H1 (cell line): Measurements from ENCODE around the gene HOXA13. TPM values are rescaled to one million over a fixed set of nuclear protein-coding genes. Genes with fewer than 3 reads are reported as not detected.

Source experiments
- CTCF ChIA-PET: fragments of 300-600 bp; sonication (Branson Sonifier 250); formaldehyde crosslinking; loops from one replicate; lab custom pipeline; 2021; ENCODE audit not compliant: partially characterized antibody; lab: Charles Lee
- POLR2A ChIA-PET: fragments of 300-600 bp; sonication (Branson Sonifier 250); formaldehyde crosslinking; loops from one replicate; lab custom pipeline; 2021; ENCODE audit warnings: inconsistent platforms; ENCODE audit not compliant: partially characterized antibody; lab: Charles Lee
- DNase-seq, 2 experiments: peaks; one replicate each; pipeline versions ENCODE4 v3.0.0 to v3.0.0-alpha.2; 2010 to 2022; ENCODE audit warnings: low spot score in 2 of 2, low read depth in 1 of 2, mixed read lengths in 1 of 2
- FAIRE-seq: peaks from 2 replicates; lab custom pipeline; 2011; peaks lifted over from hg19 to GRCh38; lab: Jason Lieb, UNC
- H2AFZ ChIP-seq: 2 replicates; pipeline ENCODE4 v1.8.1; 2012; ENCODE audit warnings: low read length, inconsistent platforms
- H2AK5ac ChIP-seq: 2 replicates; pipeline ENCODE4 v1.6.1; 2013; ENCODE audit warnings: low read depth, low read length
- H2BK120ac ChIP-seq: replicated peaks from 2 replicates; pipeline ENCODE3; 2013; ENCODE audit warnings: low read depth, low read length, inconsistent platforms
- H2BK12ac ChIP-seq: 2 replicates; pipeline ENCODE4 v1.6.1; 2013; ENCODE audit warnings: low read depth, low read length
- H2BK15ac ChIP-seq: 2 replicates; pipeline ENCODE4 v1.6.1; 2013; ENCODE audit warnings: low read length
- H2BK20ac ChIP-seq: 2 replicates; pipeline ENCODE4 v1.6.1; 2013; ENCODE audit warnings: low read length
- H2BK5ac ChIP-seq: 2 replicates; pipeline ENCODE4 v1.6.1; 2013; ENCODE audit warnings: low read depth, low read length
- H3K14ac ChIP-seq: 2 replicates; pipeline ENCODE4 v1.6.1; 2013; ENCODE audit warnings: inconsistent platforms; ENCODE audit not compliant: insufficient read length
- H3K18ac ChIP-seq: 2 replicates; pipeline ENCODE4 v1.6.1; 2013; ENCODE audit warnings: low read length; ENCODE audit errors: extremely low read depth
- H3K23ac ChIP-seq: 2 replicates; pipeline ENCODE4 v1.6.1; 2013; ENCODE audit warnings: inconsistent platforms; ENCODE audit not compliant: insufficient read length
- H3K23me2 ChIP-seq: 2 replicates; pipeline ENCODE4 v1.6.1; 2013; ENCODE audit warnings: low read depth, low read length
- H3K27ac ChIP-seq: 2 replicates; pipeline ENCODE4 v1.6.1; 2011; ENCODE audit warnings: low read depth, low read length, inconsistent platforms
- H3K27me3 ChIP-seq, 4 experiments: replicated peaks in 1 of 4; 1 replicate in 1 of 4; 2 replicates in 3 of 4; pipeline versions ENCODE4 v1.6.1 to v1.8.1; 2011 to 2013; ENCODE audit warnings: low read length in 3 of 4, mild to moderate bottlenecking in 3 of 4, inconsistent platforms in 2 of 4, mixed read lengths in 2 of 4, moderate library complexity in 1 of 4; ENCODE audit not compliant: control insufficient read depth in 3 of 4, insufficient read depth in 3 of 4; ENCODE audit errors: extremely low read depth in 1 of 4
- H3K36me3 ChIP-seq, 4 experiments: 2 replicates each; pipeline versions ENCODE4 v1.6.1 to v1.8.1; 2011 to 2013; ENCODE audit warnings: mild to moderate bottlenecking in 4 of 4, low read length in 3 of 4, moderate library complexity in 2 of 4, control low read depth in 1 of 4, inconsistent platforms in 1 of 4; ENCODE audit not compliant: insufficient read depth in 4 of 4, control insufficient read depth in 2 of 4
- H3K4ac ChIP-seq: replicated peaks from 2 replicates; pipeline ENCODE3; 2013; ENCODE audit warnings: low read length, low read depth, mixed read lengths, inconsistent platforms; ENCODE audit not compliant: insufficient read length
- H3K4me1 ChIP-seq, 4 experiments: replicated peaks in 1 of 4; 1 replicate in 1 of 4; 2 replicates in 3 of 4; pipeline versions ENCODE4 v1.6.1 to v1.8.1; 2011 to 2013; ENCODE audit warnings: low read length in 3 of 4, inconsistent platforms in 2 of 4, mixed read lengths in 1 of 4; ENCODE audit not compliant: insufficient read depth in 4 of 4, control insufficient read depth in 3 of 4
- H3K4me2 ChIP-seq, 2 experiments: 2 replicates each; pipeline versions ENCODE4 v1.6.1 to v1.8.1; 2011 to 2013; ENCODE audit warnings: low read depth in 2 of 2, low read length in 2 of 2, control low read depth in 1 of 2, inconsistent platforms in 1 of 2, mild to moderate bottlenecking in 1 of 2; ENCODE audit not compliant: insufficient read depth in 1 of 2
- H3K4me3 ChIP-seq, 4 experiments: fragments of 200-600, 300-600 bp in 1 of 4; sonication (generic), shearing (Covaris generic), sonication (Bioruptor Twin) in 1 of 4; 2 replicates each; pipeline versions ENCODE4 v1.5.1 to v1.8.1; 2011 to 2016; ENCODE audit warnings: low read length in 4 of 4, low read depth in 3 of 4, control low read depth in 2 of 4, inconsistent platforms in 2 of 4, mild to moderate bottlenecking in 2 of 4, mixed read lengths in 1 of 4, moderate library complexity in 1 of 4; ENCODE audit not compliant: insufficient read depth in 2 of 4; ENCODE audit errors: extremely low read depth in 1 of 4
- H3K56ac ChIP-seq: replicated peaks from 2 replicates; pipeline ENCODE3; 2013; ENCODE audit warnings: low read depth, mild to moderate bottlenecking, mixed read lengths, low read length, inconsistent platforms; ENCODE audit not compliant: insufficient read length
- H3K79me1 ChIP-seq: 2 replicates; pipeline ENCODE4 v1.6.1; 2013; ENCODE audit warnings: low read depth, low read length, control low read depth
- H3K79me2 ChIP-seq, 2 experiments: 2 replicates each; pipeline versions ENCODE4 v1.6.1 to v1.8.1; 2012 to 2013; ENCODE audit warnings: low read length in 2 of 2, mild to moderate bottlenecking in 2 of 2, inconsistent platforms in 1 of 2; ENCODE audit not compliant: insufficient read depth in 2 of 2, control insufficient read depth in 1 of 2
- H3K9ac ChIP-seq, 4 experiments: replicated peaks in 1 of 4; 1 replicate in 1 of 4; 2 replicates in 3 of 4; pipeline versions ENCODE4 v1.6.1 to v1.8.1; 2011 to 2013; ENCODE audit warnings: low read depth in 3 of 4, low read length in 3 of 4, control low read depth in 2 of 4, mild to moderate bottlenecking in 2 of 4, moderate library complexity in 2 of 4, inconsistent platforms in 1 of 4; ENCODE audit errors: extremely low read depth in 1 of 4
- H3K9me3 ChIP-seq, 2 experiments: 2 replicates each; pipeline versions ENCODE4 v1.6.1 to v1.8.1; 2012 to 2013; ENCODE audit warnings: mild to moderate bottlenecking in 2 of 2, moderate library complexity in 2 of 2, control low read depth in 1 of 2, inconsistent platforms in 1 of 2, low read depth in 1 of 2, low read length in 1 of 2, mixed read lengths in 1 of 2; ENCODE audit not compliant: insufficient read depth in 2 of 2
- H4K20me1 ChIP-seq, 2 experiments: replicated peaks in 1 of 2; 2 replicates each; pipeline versions ENCODE3 to v1.8.1; 2011 to 2013; ENCODE audit warnings: inconsistent platforms in 2 of 2, low read length in 2 of 2, mild to moderate bottlenecking in 1 of 2; ENCODE audit not compliant: insufficient read depth in 2 of 2, control insufficient read depth in 1 of 2
- H4K5ac ChIP-seq: 2 replicates; pipeline ENCODE4 v1.6.1; 2013; ENCODE audit warnings: low read length, low read depth, mixed read lengths, inconsistent platforms; ENCODE audit not compliant: insufficient read length
- H4K8ac ChIP-seq: 2 replicates; pipeline ENCODE4 v1.8.0; 2013; ENCODE audit warnings: mild to moderate bottlenecking, moderate library complexity, low read length, inconsistent platforms; ENCODE audit not compliant: insufficient read depth; ENCODE audit errors: extremely low read depth
- H4K91ac ChIP-seq: replicated peaks from 2 replicates; pipeline ENCODE3; 2013; ENCODE audit warnings: low read length, mixed read lengths, inconsistent platforms; ENCODE audit not compliant: insufficient read length
- CBX8 ChIP-seq: fragments of 300-800, 300-1000 bp; sonication (generic); IDR thresholded peaks from 2 replicates; pipeline ENCODE4 v1.7.1; 2016; ENCODE audit warnings: low read depth, low read length, borderline replicate concordance
- CTCF ChIP-seq, 3 experiments: IDR thresholded peaks; 1 replicate in 2 of 3; 2 replicates in 1 of 3; pipeline versions ENCODE4 v1.5.1 to v1.6.1; 2011; ENCODE audit warnings: low read length in 3 of 3, mild to moderate bottlenecking in 3 of 3, inconsistent platforms in 2 of 3, low read depth in 1 of 3, moderate library complexity in 1 of 3; ENCODE audit not compliant: insufficient read depth in 1 of 3; ENCODE audit errors: control extremely low read depth in 1 of 3
- EZH2 ChIP-seq: fragments of 200-600 bp; sonication (generic); IDR thresholded peaks from 2 replicates; pipeline ENCODE4 v1.7.1; 2012; ENCODE audit warnings: low read depth, mild to moderate bottlenecking, moderate library complexity, low read length, inconsistent platforms; ENCODE audit not compliant: severe bottlenecking
- WGBS, 2 experiments: shearing (Covaris generic) in 1 of 2; methylation state at CpG; one replicate each; pipeline versions ENCODE4 v1.1.6 to v1.1.7; 2013 to 2015; ENCODE audit warnings: low lambda C conversion rate in 2 of 2, mixed read lengths in 2 of 2, inconsistent platforms in 1 of 2, low coverage in 1 of 2, missing lambda C conversion rate in 1 of 2; ENCODE audit not compliant: insufficient replicate concordance in 2 of 2, insufficient coverage in 1 of 2, insufficient read length in 1 of 2; ENCODE audit errors: extremely low coverage in 1 of 2, missing lambda C conversion rate in 1 of 2; 5-methylcytosine and 5-hydroxymethylcytosine counted together
- polyA plus RNA-seq, 7 experiments: library from polyadenylated mRNA; depleted of rRNA in 3 of 7; stranded (reverse) in 5 of 7; unstranded in 2 of 7; fragments of >200 nt in 5 of 7; fragments of 200-250 nt in 2 of 7; gene quantifications; 1 replicate in 5 of 7; 2 replicates in 1 of 7; 4 replicates in 1 of 7; pipeline versions ENCODE4 v1.2.1 to v1.2.3, GENCODE V29; 2011 to 2013; ENCODE audit warnings: missing spikeins in 2 of 7, mixed read lengths in 2 of 7
- total RNA-seq: library from RNA; stranded (reverse); fragmentation: NEBNext Ultra II Directional; extraction: Animal tissue kit (Norgen Biotek cat#: 25700); gene quantifications from 2 replicates; pipeline ENCODE4 v1.2.1, GENCODE V29; 2021

HOXA13 gene
- total and polyA plus RNA-seq, 2 of the 8 experiments (the other 6 are each of a cell fraction or from before 2014, with no cell fraction given) = not detected

GRCh38 chr7:27211764-27212204 lies 11.9 kb upstream of the HOXA13 start:
- Histone ChIP-seq H4K91ac (no peak overlapping the region), H4K8ac (no peak overlapping the region), H2BK15ac (no peak overlapping the region), H3K79me1 (no peaks in the 10 kb centered on the region), H3K9ac (no peak overlapping the region), H3K4me2 (no peak overlapping the region), H3K27me3 (peaks cover 96 to 100% (median 99%) of the 10 kb centered on the region in 4 experiments), H3K23ac (no peak overlapping the region), H2BK5ac (no peak overlapping the region), H4K20me1 (peaks cover 12 to 29% of the 10 kb centered on the region in 2 experiments), H4K5ac (no peak overlapping the region), H2AFZ (no peak overlapping the region), H3K4me3 (no peak overlapping the region), H3K36me3 (peaks cover 0 to 4% (median 0%) of the 10 kb centered on the region in 4 experiments; a peak in 1 of 8 replicates), H3K9me3 (no peaks in the 10 kb centered on the region), H3K23me2 (no peaks in the 10 kb centered on the region; the same call in 1 of the 2 replicates), H2BK120ac (no peak overlapping the region), H3K4ac (no peak overlapping the region), H2BK20ac (no peak overlapping the region), H3K18ac (no peak overlapping the region), H3K56ac (no peak overlapping the region), H3K27ac (no peak overlapping the region), H2AK5ac (no peak overlapping the region), H3K4me1 (peaks cover 8 to 17% (median 12%) of the 10 kb centered on the region in 4 experiments), H3K14ac (no peak overlapping the region), H3K79me2 (no peaks in the 10 kb centered on the region), H2BK12ac (no peak overlapping the region)
- WGBS, 2 experiments = 37% methylated on average over 3 of the region's 3 CpGs; no CpG with 5 or more reads in 1 of the 2 experiments
- TF ChIP-seq CBX8 (peak; percentile 93; the same call in 1 of the 2 replicates), CTCF (IDR thresholded peaks at IDR 0.05; ENCODE audit: control extremely low read depth in 1 of 3, insufficient read depth in 1 of 3, low read depth in 1 of 3, low read length in 3 of 3) (no peak), EZH2 (no peak)
- DNase-seq (no peak), FAIRE-seq (no peak)
- ChIA-PET CTCF (interaction anchor here (0.6 to 6.6 kb wide), 12 partner anchors 9 to 363 kb away, joined by 3 to 64 read pairs (median 11); partner anchors contain the start of genes EVX1 and HOXA11), POLR2A (no interaction called here)
